Neuronal stem cell (in vitro differentiated cells): ENCODE results near the gene RBM19.

Experiments
- DNase-seq: peaks from one replicate; pipeline ENCODE4 v3.0.0-alpha.2; 2013; ENCODE audit warnings: low spot score
- H2AFZ ChIP-seq: one replicate; pipeline ENCODE4 v1.6.1; 2013; ENCODE audit warnings: mild to moderate bottlenecking, low read length, inconsistent platforms
- H2AK5ac ChIP-seq: 2 replicates; pipeline ENCODE4 v1.6.1; 2013; ENCODE audit warnings: low read depth, mild to moderate bottlenecking, inconsistent platforms, low read length, moderate library complexity, mixed read lengths
- H2BK120ac ChIP-seq: 2 replicates; pipeline ENCODE4 v1.6.1; 2013; ENCODE audit warnings: low read depth, mild to moderate bottlenecking, inconsistent platforms, low read length, moderate library complexity, mixed read lengths
- H2BK12ac ChIP-seq: one replicate; pipeline ENCODE4 v1.6.1; 2013; ENCODE audit warnings: low read length, inconsistent platforms
- H2BK15ac ChIP-seq: 2 replicates; pipeline ENCODE4 v1.6.1; 2013; ENCODE audit warnings: mild to moderate bottlenecking, low read length, inconsistent platforms, mixed read lengths
- H2BK5ac ChIP-seq: one replicate; pipeline ENCODE4 v1.6.1; 2013; ENCODE audit warnings: inconsistent platforms, mild to moderate bottlenecking, low read length, moderate library complexity
- H3K14ac ChIP-seq: one replicate; pipeline ENCODE4 v1.6.1; 2013; ENCODE audit warnings: low read length, inconsistent platforms
- H3K18ac ChIP-seq: 2 replicates; pipeline ENCODE4 v1.6.1; 2013; ENCODE audit warnings: low read length, inconsistent platforms
- H3K23ac ChIP-seq: 2 replicates; pipeline ENCODE4 v1.6.1; 2013; ENCODE audit warnings: low read depth, mild to moderate bottlenecking, mixed read lengths, low read length, inconsistent platforms; ENCODE audit not compliant: poor library complexity
- H3K27ac ChIP-seq: replicated peaks from 3 replicates; pipeline ENCODE4 v1.5.1; 2013; ENCODE audit warnings: low read length, inconsistent platforms
- H3K27me3 ChIP-seq, 3 experiments: 2 replicates each; pipeline ENCODE4 v1.6.1; 2013; ENCODE audit warnings: low read length in 3 of 3, mild to moderate bottlenecking in 2 of 3, inconsistent platforms in 1 of 3, low read depth in 1 of 3, mixed read lengths in 1 of 3, moderate library complexity in 1 of 3; ENCODE audit not compliant: control insufficient read depth in 3 of 3, insufficient read depth in 3 of 3
- H3K36me3 ChIP-seq, 2 donors: replicated peaks in 1 of 2; 2 replicates each; pipeline ENCODE4 v1.6.1; 2013; ENCODE audit warnings: low read length in 2 of 2; ENCODE audit not compliant: control insufficient read depth in 2 of 2, insufficient read depth in 2 of 2
- H3K4ac ChIP-seq: 2 replicates; pipeline ENCODE4 v1.6.1; 2013; ENCODE audit warnings: inconsistent platforms, mild to moderate bottlenecking, low read length, moderate library complexity
- H3K4me1 ChIP-seq, 2 donors: 1 replicate in 1 of 2; 2 replicates in 1 of 2; pipeline ENCODE4 v1.6.1; 2013; ENCODE audit warnings: low read length in 2 of 2, low read depth in 1 of 2; ENCODE audit not compliant: control insufficient read depth in 2 of 2, insufficient read depth in 1 of 2
- H3K4me2 ChIP-seq: one replicate; pipeline ENCODE4 v1.6.1; 2013; ENCODE audit warnings: mild to moderate bottlenecking, low read length, inconsistent platforms; ENCODE audit not compliant: insufficient read depth, poor library complexity, severe bottlenecking
- H3K4me3 ChIP-seq, 2 donors: 2 replicates each; pipeline ENCODE4 v1.5.1; 2013; ENCODE audit warnings: low read length in 2 of 2, mild to moderate bottlenecking in 2 of 2, inconsistent platforms in 1 of 2, moderate library complexity in 1 of 2
- H3K79me1 ChIP-seq: one replicate; pipeline ENCODE4 v1.6.1; 2013; ENCODE audit warnings: low read depth, mild to moderate bottlenecking, inconsistent platforms, low read length, moderate library complexity
- H3K9ac ChIP-seq: one replicate; pipeline ENCODE4 v1.6.1; 2013; ENCODE audit warnings: mild to moderate bottlenecking, low read depth, low read length, inconsistent platforms; ENCODE audit not compliant: poor library complexity
- H3K9me3 ChIP-seq, 2 donors: replicated peaks in 1 of 2; 2 replicates each; pipeline versions ENCODE3 to v1.6.1; 2013; ENCODE audit warnings: low read length in 2 of 2, mild to moderate bottlenecking in 2 of 2, inconsistent platforms in 1 of 2, low read depth in 1 of 2, mixed read lengths in 1 of 2, moderate library complexity in 1 of 2; ENCODE audit not compliant: control insufficient read depth in 2 of 2, insufficient read depth in 1 of 2
- H4K8ac ChIP-seq: one replicate; pipeline ENCODE4 v1.6.1; 2013; ENCODE audit warnings: low read depth, mild to moderate bottlenecking, inconsistent platforms, low read length, moderate library complexity
- H4K91ac ChIP-seq: one replicate; pipeline ENCODE4 v1.6.1; 2013; ENCODE audit warnings: low read length, low read depth, mild to moderate bottlenecking, inconsistent platforms; ENCODE audit not compliant: poor library complexity
- WGBS, 2 donors: extraction: QIAGEN DNeasy Blood & Tissue Kit; methylation state at CpG; one replicate each; pipeline ENCODE4 v1.1.7; 2013; ENCODE audit warnings: missing lambda C conversion rate in 2 of 2, mixed read lengths in 1 of 2; ENCODE audit not compliant: insufficient read length in 2 of 2, insufficient replicate concordance in 1 of 2; ENCODE audit errors: extremely low coverage in 2 of 2; 5-methylcytosine and 5-hydroxymethylcytosine counted together

RBM19 gene

DNA sequence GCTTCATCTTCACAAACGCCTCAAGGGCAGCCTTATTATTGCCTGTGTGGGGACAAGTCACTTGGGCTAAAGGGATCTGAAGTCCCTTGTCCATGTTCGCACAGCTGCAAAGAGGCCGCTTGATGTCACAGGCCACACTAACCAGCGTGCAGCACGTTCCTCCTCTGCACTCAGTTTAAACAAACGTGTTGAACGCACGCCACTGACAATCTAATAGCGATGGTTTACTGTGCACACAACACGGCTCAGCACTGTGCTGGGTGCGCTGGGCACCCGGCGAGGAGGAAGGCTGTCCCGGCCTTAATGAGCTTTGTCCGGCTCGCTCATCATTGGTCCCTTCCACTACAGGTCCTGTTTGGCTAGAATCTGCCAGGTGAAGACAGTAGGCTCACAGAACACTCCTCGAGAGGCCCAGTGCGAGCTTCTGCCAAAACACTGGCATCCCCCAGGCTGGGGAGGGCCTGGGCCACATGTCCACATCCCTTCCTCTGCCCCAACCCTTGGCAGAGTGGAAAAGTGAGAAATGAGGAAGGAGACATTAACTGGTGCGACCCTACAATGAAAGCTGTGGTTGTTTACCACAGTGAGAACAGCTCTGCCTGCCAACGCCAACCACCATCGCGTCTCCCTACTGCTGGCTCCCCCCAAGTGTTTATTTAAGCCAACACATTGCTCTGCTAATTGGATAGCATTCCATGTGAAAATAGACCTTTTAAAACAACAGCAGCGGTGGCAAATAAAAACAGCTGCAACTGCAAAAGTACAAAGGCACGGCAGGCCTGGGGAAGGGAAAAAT, 113.2 kb downstream of the RBM19 start:
- H4K8ac ChIP-seq, result no peak overlapping the region
- H3K27me3 ChIP-seq, result peaks cover 0 to 2% (median 0%) of the 10 kb centered on the region in 3 experiments
- no peak overlapping the region for H2AFZ ChIP-seq
- H3K9ac ChIP-seq, result no peak overlapping the region
- peaks cover 0 to under 1% of the 10 kb centered on the region in 2 donors for H3K9me3 ChIP-seq
- no peak overlapping the region for H3K27ac ChIP-seq
- no peak overlapping the region for H3K23ac ChIP-seq
- no peak overlapping the region for H2BK5ac ChIP-seq
- H3K4me2 ChIP-seq, result no peak overlapping the region
- no peak overlapping the region for H3K18ac ChIP-seq
- WGBS, 2 donors, result no CpG with 5 or more reads among the region's 24 CpGs
- H3K4me1 ChIP-seq, result peaks cover 11 to 15% of the 10 kb centered on the region in 2 donors
- no peak overlapping the region for H2BK15ac ChIP-seq
- H4K91ac ChIP-seq, result no peak overlapping the region
- peaks cover 0 to 6% of the 10 kb centered on the region in 2 donors for H3K36me3 ChIP-seq
- H3K4me3 ChIP-seq, result no peak overlapping the region
- no peak overlapping the region for H2BK120ac ChIP-seq
- no peaks in the 10 kb centered on the region for H3K79me1 ChIP-seq
- DNase-seq, result no peak
- H2AK5ac ChIP-seq, result no peak overlapping the region
- H3K4ac ChIP-seq, result no peak overlapping the region
- H3K14ac ChIP-seq, result peak overlapping the region; percentile 21
- H2BK12ac ChIP-seq, result no peak overlapping the region

DNA sequence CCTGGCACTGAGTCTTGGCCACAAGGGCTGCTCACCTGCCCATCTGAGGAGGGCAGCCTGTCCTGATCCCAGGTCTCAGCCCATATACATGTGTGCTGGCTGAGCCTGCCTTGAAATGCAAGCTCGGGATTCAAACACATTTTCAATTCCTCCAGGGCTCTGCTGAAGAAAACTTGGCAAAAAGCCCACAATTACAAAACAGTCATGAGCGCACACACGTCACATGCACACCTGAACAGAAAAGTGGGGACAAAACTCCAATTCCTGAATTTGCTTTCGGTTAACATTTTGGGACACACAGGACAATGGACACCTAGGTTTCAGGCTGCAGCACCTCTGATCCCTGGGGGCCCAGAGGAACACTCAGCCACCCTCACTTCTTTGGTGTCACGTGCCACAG, 113.9 kb downstream of the RBM19 start:
- no CpG with 5 or more reads among the region's 5 CpGs for WGBS, 2 donors
- no peak for DNase-seq
- no peak overlapping the region for H3K4me2 ChIP-seq
- H2AFZ ChIP-seq, result no peak overlapping the region
- no peak overlapping the region for H2AK5ac ChIP-seq
- no peak overlapping the region for H3K9ac ChIP-seq
- H3K27me3 ChIP-seq, result peaks cover 0 to 2% (median 0%) of the 10 kb centered on the region in 3 experiments
- no peak overlapping the region for H2BK12ac ChIP-seq
- H2BK5ac ChIP-seq, result no peak overlapping the region
- H4K8ac ChIP-seq, result no peak overlapping the region
- peaks cover 10 to 15% of the 10 kb centered on the region in 2 donors for H3K4me1 ChIP-seq
- H3K79me1 ChIP-seq, result no peaks in the 10 kb centered on the region
- H4K91ac ChIP-seq, result no peak overlapping the region
- no peak overlapping the region for H2BK15ac ChIP-seq
- H2BK120ac ChIP-seq, result no peak overlapping the region
- no peak overlapping the region for H3K14ac ChIP-seq
- H3K4me3 ChIP-seq, result no peak overlapping the region
- H3K23ac ChIP-seq, result no peak overlapping the region
- H3K36me3 ChIP-seq, result peaks cover 0 to 3% of the 10 kb centered on the region in 2 donors
- no peak overlapping the region for H3K4ac ChIP-seq
- no peak overlapping the region for H3K27ac ChIP-seq
- no peak overlapping the region for H3K18ac ChIP-seq
- H3K9me3 ChIP-seq, result no peaks in the 10 kb centered on the region

DNA sequence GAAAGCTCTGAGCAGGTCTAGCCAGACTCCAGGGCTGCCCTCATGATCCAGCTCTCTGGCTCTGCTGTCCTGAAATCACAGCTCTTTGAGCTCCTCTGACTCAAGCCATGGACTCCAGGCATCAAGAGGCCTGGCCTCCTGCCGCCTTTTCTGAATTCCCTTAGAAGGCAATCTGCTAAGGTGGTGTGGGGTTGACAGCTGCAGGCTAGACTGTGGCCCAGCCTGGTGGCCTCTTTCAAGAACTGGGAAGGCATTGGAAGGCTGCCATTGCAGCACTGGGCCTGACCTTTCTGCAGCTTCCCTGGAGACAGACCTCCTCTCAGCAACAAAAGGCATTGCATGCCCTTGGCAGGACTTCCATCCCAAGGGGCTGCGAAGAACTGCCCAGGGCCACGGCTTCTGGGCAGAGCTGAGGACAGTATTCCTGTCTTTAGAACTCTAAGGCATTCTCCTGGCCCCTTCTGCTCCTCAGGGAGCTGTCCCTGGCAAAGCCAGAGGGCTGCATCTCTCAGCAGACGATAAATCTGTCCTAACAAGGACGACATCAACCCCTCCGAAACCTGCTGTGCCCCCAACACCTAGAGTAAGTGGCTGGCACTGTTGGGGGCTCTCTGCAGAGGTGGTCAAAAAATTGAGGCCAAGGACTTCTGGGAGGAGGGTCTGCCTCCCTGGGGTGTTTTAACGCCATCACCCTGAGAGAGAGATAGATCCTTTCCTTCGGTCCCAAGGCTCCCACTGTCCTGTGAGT, 115.6 kb downstream of the RBM19 start:
- Histone ChIP-seq H3K9ac (no peak overlapping the region), H3K27me3 (peaks cover 0 to 2% (median 0%) of the 10 kb centered on the region in 3 experiments), H2AFZ (no peak overlapping the region), H2BK5ac (no peak overlapping the region), H3K23ac (no peak overlapping the region), H3K4ac (no peak overlapping the region), H2BK120ac (no peak overlapping the region), H3K4me2 (no peak overlapping the region), H3K79me1 (no peaks in the 10 kb centered on the region), H3K14ac (no peak overlapping the region), H3K4me3 (no peak overlapping the region), H3K36me3 (no peaks in the 10 kb centered on the region), H3K4me1 (peaks cover 10 to 13% of the 10 kb centered on the region in 2 donors), H4K91ac (no peak overlapping the region), H2AK5ac (peak overlapping the region; percentile 42), H3K27ac (no peak overlapping the region), H4K8ac (no peak overlapping the region), H2BK15ac (no peak overlapping the region), H3K9me3 (no peaks in the 10 kb centered on the region), H2BK12ac (no peak overlapping the region), H3K18ac (peak overlapping the region; percentile 16)
- no CpG with 5 or more reads among the region's 8 CpGs for WGBS, 2 donors
- DNase-seq, result no peak

DNA sequence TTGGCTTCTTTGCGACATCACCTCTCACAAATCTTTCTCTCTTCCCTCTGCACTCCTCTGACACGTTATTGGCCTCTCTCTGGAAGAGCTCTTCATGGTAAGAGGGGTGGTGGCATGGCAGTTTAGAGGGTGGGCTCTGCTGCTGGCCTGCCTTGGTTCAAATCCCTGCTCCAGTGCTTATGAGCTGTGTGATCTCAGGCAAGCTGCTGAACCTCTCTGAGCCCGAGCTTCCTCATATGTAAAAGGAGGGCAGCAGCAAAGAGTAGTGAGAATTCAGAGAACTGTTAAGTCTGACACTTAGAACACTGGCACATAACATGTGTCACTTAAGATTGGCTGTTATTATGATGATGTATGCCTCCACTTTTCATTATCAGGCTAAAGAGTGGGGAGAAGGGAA, 118.3 kb downstream of the RBM19 start:
- Histone ChIP-seq H2AK5ac (no peak overlapping the region), H3K27ac (no peak overlapping the region), H4K91ac (no peak overlapping the region), H3K9ac (no peak overlapping the region), H3K4me1 (peaks cover 0 to 4% of the 10 kb centered on the region in 2 donors), H3K4me3 (no peak overlapping the region), H3K14ac (no peak overlapping the region), H3K9me3 (no peaks in the 10 kb centered on the region), H3K4ac (no peak overlapping the region), H2AFZ (no peak overlapping the region), H4K8ac (no peak overlapping the region), H3K79me1 (no peaks in the 10 kb centered on the region), H3K27me3 (no peaks in the 10 kb centered on the region), H2BK120ac (no peak overlapping the region), H2BK5ac (no peak overlapping the region), H3K36me3 (peaks cover 0 to 9% of the 10 kb centered on the region in 2 donors), H3K18ac (no peak overlapping the region), H3K4me2 (no peak overlapping the region), H3K23ac (no peak overlapping the region), H2BK15ac (no peak overlapping the region), H2BK12ac (no peak overlapping the region)
- WGBS, 2 donors, result no CpG with 5 or more reads among the region's 3 CpGs
- DNase-seq, result no peak
